Stimulated activated naive CD8-positive, alpha-beta T cell treated with anti-CD3 and anti-CD28 coated beads, Interleukin-15, Interleukin-2, amounts not matched to agents 100 ng/mL and 50 ng/mL, for 24 hours (primary cell): Measurements from ENCODE around the gene KAT7.

ENCODE experiments used
- H3K27ac Mint-ChIP-seq: one replicate; pipeline ENCODE4 v1.8.0; 2021; ENCODE audit warnings: mild to moderate bottlenecking, mixed read lengths
- H3K27me3 Mint-ChIP-seq: one replicate; pipeline ENCODE4 v1.8.0; 2021; ENCODE audit warnings: mixed read lengths
- H3K36me3 Mint-ChIP-seq: one replicate; pipeline ENCODE4 v1.8.0; 2021; ENCODE audit warnings: low read depth, mixed read lengths
- H3K4me1 Mint-ChIP-seq: one replicate; pipeline ENCODE4 v1.8.0; 2021; ENCODE audit warnings: low read depth, mixed read lengths
- H3K4me3 Mint-ChIP-seq: one replicate; pipeline ENCODE4 v1.8.0; 2021; ENCODE audit warnings: mild to moderate bottlenecking, mixed read lengths
- H3K9me3 Mint-ChIP-seq: one replicate; pipeline ENCODE4 v1.8.0; 2021; ENCODE audit warnings: mixed read lengths

The KAT7 gene

GRCh38 chr17:49874911-49875310 is 86.4 kb downstream of the KAT7 start:
- no peaks in the 10 kb centered on the region for H3K9me3 Mint-ChIP-seq
- peaks cover 15% of the 10 kb centered on the region for H3K4me1 Mint-ChIP-seq
- no peak overlapping the region for H3K27ac Mint-ChIP-seq
- peaks cover 21% of the 10 kb centered on the region for H3K27me3 Mint-ChIP-seq
- H3K4me3 Mint-ChIP-seq: no peak overlapping the region
- H3K36me3 Mint-ChIP-seq: no peaks in the 10 kb centered on the region

DNA sequence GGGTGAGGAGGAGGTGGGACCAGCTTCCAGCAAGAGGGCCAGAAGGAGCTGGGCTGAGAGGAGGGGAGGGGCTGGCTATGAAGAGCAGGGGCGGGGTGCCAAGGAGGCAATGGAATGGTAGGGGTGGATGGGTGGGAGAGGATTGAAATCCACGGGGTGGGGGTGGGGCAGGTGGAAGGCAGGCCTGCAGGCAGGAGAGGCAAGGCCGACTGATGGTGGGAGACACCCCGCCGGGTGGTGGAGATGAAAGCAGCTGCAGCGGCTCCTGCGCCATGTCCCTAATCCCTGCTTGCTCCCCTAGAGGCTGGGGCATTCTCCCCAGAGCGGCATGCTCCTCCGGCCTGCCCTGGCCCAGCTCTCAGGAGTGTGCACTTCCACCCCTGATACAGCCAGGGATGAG is 87.2 kb downstream of the KAT7 start:
- no peak overlapping the region for H3K4me3 Mint-ChIP-seq
- no peak overlapping the region for H3K27ac Mint-ChIP-seq
- no peaks in the 10 kb centered on the region for H3K9me3 Mint-ChIP-seq
- peaks cover 23% of the 10 kb centered on the region for H3K27me3 Mint-ChIP-seq
- peaks cover 20% of the 10 kb centered on the region for H3K4me1 Mint-ChIP-seq
- H3K36me3 Mint-ChIP-seq: no peaks in the 10 kb centered on the region

- Mint-ChIP-seq H3K4me3 (no peak overlapping the region), H3K36me3 (no peaks in the 10 kb centered on the region), H3K9me3 (no peaks in the 10 kb centered on the region), H3K27ac (no peak overlapping the region), H3K27me3 (peaks cover 48% of the 10 kb centered on the region), H3K4me1 (peaks cover 6% of the 10 kb centered on the region)
Measured at GRCh38 chr17:49878931-49879904, 90.7 kb downstream of the KAT7 start.

DNA sequence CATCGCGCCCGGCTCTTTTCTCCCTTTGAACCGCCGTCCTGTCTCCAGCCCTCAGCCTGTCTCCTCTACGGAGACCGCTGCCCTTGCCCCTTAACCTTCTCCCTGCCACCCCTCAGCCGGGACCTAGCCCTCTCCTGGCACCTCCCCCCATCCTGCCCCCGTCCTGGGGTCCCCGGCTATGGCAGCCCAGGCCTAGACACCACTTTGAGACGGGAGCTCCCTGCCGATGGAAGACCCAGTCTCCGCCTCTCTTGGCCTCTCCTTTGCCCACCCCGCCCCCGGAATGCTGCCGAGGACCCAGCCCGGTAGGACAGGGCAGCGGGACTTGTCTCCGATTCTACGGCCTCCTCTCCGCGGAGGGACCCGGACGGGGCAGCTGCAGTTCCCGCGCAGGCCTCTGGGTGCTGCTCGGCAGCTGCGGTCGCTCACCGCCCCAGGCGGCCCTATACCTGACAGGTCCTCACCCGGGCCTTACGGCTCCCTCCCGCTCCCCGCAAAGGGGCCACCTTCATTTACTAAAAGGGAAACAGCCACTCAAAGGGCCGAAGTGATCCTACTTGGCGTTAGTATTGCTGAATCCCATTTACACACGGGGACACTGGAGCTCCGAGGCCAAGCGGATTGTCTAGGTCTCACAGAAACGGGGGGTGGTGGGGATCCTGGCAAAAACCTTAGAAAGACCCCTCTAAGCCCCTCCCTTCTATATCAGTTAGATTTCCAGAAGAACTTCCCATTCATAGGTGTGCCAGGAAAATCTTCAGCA is 92.0 kb downstream of the KAT7 start:
- Mint-ChIP-seq H3K27ac (no peak overlapping the region), H3K27me3 (peaks cover 48% of the 10 kb centered on the region), H3K4me3 (no peak overlapping the region), H3K36me3 (no peaks in the 10 kb centered on the region), H3K4me1 (peaks cover 6% of the 10 kb centered on the region), H3K9me3 (no peaks in the 10 kb centered on the region)

DNA sequence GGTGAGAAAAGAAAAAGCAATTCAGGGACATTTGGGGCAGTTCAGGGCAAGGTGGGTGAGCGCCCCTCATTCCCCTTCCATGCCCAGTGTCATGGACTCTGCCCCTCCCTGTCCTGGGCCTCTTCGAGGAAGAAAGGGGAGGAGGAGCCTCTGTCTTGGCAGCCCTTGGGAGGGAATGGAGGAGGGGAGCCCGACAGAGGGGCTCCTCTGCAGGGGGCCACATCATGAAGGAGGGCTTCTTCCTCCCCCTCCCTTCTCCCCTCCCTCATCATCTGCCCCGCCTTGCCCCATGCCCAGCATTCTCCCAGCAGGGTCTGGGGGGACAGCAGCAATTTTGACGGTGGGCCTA is 92.5 kb downstream of the KAT7 start:
- Mint-ChIP-seq H3K36me3 (no peaks in the 10 kb centered on the region), H3K27me3 (peaks cover 48% of the 10 kb centered on the region), H3K4me3 (no peak overlapping the region), H3K4me1 (peaks cover 6% of the 10 kb centered on the region), H3K27ac (no peak overlapping the region), H3K9me3 (no peaks in the 10 kb centered on the region)

GRCh38 chr17:49882434-49882833 is 94.0 kb downstream of the KAT7 start:
- H3K4me3 Mint-ChIP-seq: no peak overlapping the region
- H3K36me3 Mint-ChIP-seq: no peaks in the 10 kb centered on the region
- H3K27me3 Mint-ChIP-seq: peaks cover 51% of the 10 kb centered on the region
- H3K27ac Mint-ChIP-seq: no peak overlapping the region
- no peaks in the 10 kb centered on the region for H3K9me3 Mint-ChIP-seq
- H3K4me1 Mint-ChIP-seq: peaks cover 6% of the 10 kb centered on the region
